SK-N-SH (cell line): Measurements from ENCODE around the gene HS3ST4. TPM values are rescaled to one million over a fixed set of nuclear protein-coding genes. Genes with fewer than 3 reads are reported as not detected.

Experiments
- CTCF ChIA-PET: fragments of 300-600, 350-600 bp; formaldehyde crosslinking; extraction: SDS; loops from one replicate; lab custom pipeline; 2021; lab: Yijun Ruan, JAX
- POLR2A ChIA-PET: fragments of 350-600 bp; sonication (Branson Sonifier 250); formaldehyde crosslinking; extraction: SDS; loops from one replicate; lab custom pipeline; 2020; ENCODE audit warnings: antibody characterized with exemption, inconsistent platforms; lab: Yijun Ruan, JAX
- DNase-seq: peaks from one replicate; pipeline ENCODE4 v3.0.0; 2012
- H2AFZ ChIP-seq: fragments of 200-600 bp; sonication (generic); 2 replicates; pipeline ENCODE4 v1.8.1; 2016; ENCODE audit warnings: antibody characterized with exemption, mild to moderate bottlenecking, low read depth
- H3F3A ChIP-seq: fragments of 200-600 bp; sonication (generic); replicated peaks from 2 replicates; pipeline ENCODE3; 2016; ENCODE audit warnings: antibody characterized with exemption, mild to moderate bottlenecking; ENCODE audit not compliant: insufficient read depth
- H3K27ac ChIP-seq, 2 experiments: fragments of 200-500 bp in 1 of 2; fragments of 200-600 bp in 1 of 2; sonication (Bioruptor generic) in 1 of 2; sonication (generic), shearing (Covaris generic) in 1 of 2; 2 replicates each; pipeline versions ENCODE4 v1.5.1 to v1.6.1; 2014 to 2016; ENCODE audit warnings: low read depth in 2 of 2, inconsistent platforms in 1 of 2, low read length in 1 of 2, mild to moderate bottlenecking in 1 of 2, mixed read lengths in 1 of 2
- H3K27me3 ChIP-seq: fragments of 200-600 bp; sonication (generic), shearing (Covaris generic); 2 replicates; pipeline ENCODE4 v1.6.1; 2016; ENCODE audit warnings: mixed run types; ENCODE audit not compliant: insufficient read depth
- H3K36me3 ChIP-seq, 2 experiments: fragments of 200-500 bp in 1 of 2; fragments of 200-600 bp in 1 of 2; sonication (Bioruptor generic) in 1 of 2; sonication (generic) in 1 of 2; replicated peaks in 1 of 2; 2 replicates each; pipeline versions ENCODE3 to v1.5.1; 2014 to 2016; ENCODE audit warnings: low read length in 1 of 2, mild to moderate bottlenecking in 1 of 2; ENCODE audit not compliant: insufficient read depth in 2 of 2, control insufficient read depth in 1 of 2
- H3K4me1 ChIP-seq, 2 experiments: fragments of 200-500 bp in 1 of 2; fragments of 200-600 bp in 1 of 2; sonication (Bioruptor generic) in 1 of 2; sonication (generic), shearing (Covaris generic) in 1 of 2; 2 replicates each; pipeline versions ENCODE4 v1.5.1 to v1.6.1; 2014 to 2016; ENCODE audit warnings: low read depth in 1 of 2, low read length in 1 of 2, mixed run types in 1 of 2; ENCODE audit not compliant: insufficient read depth in 2 of 2, control insufficient read depth in 1 of 2
- H3K4me2 ChIP-seq: fragments of 200-600 bp; sonication (generic), shearing (Covaris generic); 2 replicates; pipeline ENCODE4 v1.6.1; 2017; ENCODE audit warnings: mixed run types
- H3K4me3 ChIP-seq, 2 experiments: fragments of 200-500 bp in 1 of 2; fragments of 200-600 bp in 1 of 2; sonication (Bioruptor generic) in 1 of 2; sonication (generic), shearing (Covaris generic) in 1 of 2; 2 replicates each; pipeline versions ENCODE4 v1.5.1 to v1.8.1; 2014 to 2016; ENCODE audit warnings: low read depth in 2 of 2, inconsistent platforms in 1 of 2, low read length in 1 of 2, mild to moderate bottlenecking in 1 of 2, mixed read lengths in 1 of 2, moderate library complexity in 1 of 2
- H3K79me2 ChIP-seq: fragments of 200-600 bp; sonication (generic); 2 replicates; pipeline ENCODE4 v1.8.1; 2017; ENCODE audit warnings: mild to moderate bottlenecking; ENCODE audit not compliant: insufficient read depth
- H3K9ac ChIP-seq: fragments of 200-600 bp; sonication (generic); 2 replicates; pipeline ENCODE4 v1.6.1; 2017; ENCODE audit warnings: mixed run types
- H3K9me2 ChIP-seq: fragments of 200-600 bp; sonication (generic); 2 replicates; pipeline ENCODE4 v1.6.1; 2017; ENCODE audit warnings: mixed run types
- H3K9me3 ChIP-seq: fragments of 200-600 bp; sonication (generic); 2 replicates; pipeline ENCODE4 v1.6.1; 2017; ENCODE audit warnings: mixed run types, mild to moderate bottlenecking, moderate library complexity
- H4K20me1 ChIP-seq: fragments of 200-600 bp; sonication (generic); 2 replicates; pipeline ENCODE4 v1.6.1; 2017; ENCODE audit warnings: mild to moderate bottlenecking, mixed run types; ENCODE audit not compliant: insufficient read depth
- CHD2 ChIP-seq: fragments of 150-350 bp; IDR thresholded peaks from 2 replicates; pipeline ENCODE4 v1.6.1; 2018; ENCODE audit warnings: low read length; ENCODE audit not compliant: partially characterized antibody
- ELF1 ChIP-seq: IDR thresholded peaks from 2 replicates; pipeline ENCODE4 v1.4.0; 2012
- EP300 ChIP-seq, 2 experiments: IDR thresholded peaks; 2 replicates each; pipeline versions ENCODE4 v1.4.0 to v1.6.1; 2012; ENCODE audit warnings: borderline replicate concordance in 1 of 2, low read depth in 1 of 2, low read length in 1 of 2
- EZH2phosphoT487 ChIP-seq: fragments of 200-600 bp; sonication (generic); IDR thresholded peaks from 2 replicates; pipeline ENCODE4 v1.6.1; 2017; ENCODE audit warnings: low read depth, mixed run types, mild to moderate bottlenecking, antibody characterized with exemption, moderate library complexity, borderline replicate concordance
- FOSL2 ChIP-seq: IDR thresholded peaks from 2 replicates; pipeline ENCODE4 v1.4.0; 2012; ENCODE audit warnings: low read depth, mild to moderate bottlenecking, moderate library complexity, borderline replicate concordance
- FOXJ3 ChIP-seq: sonication (generic); formaldehyde crosslinking; IDR thresholded peaks from 2 replicates; pipeline ENCODE4 v1.5.1; 2020; ENCODE audit warnings: mild to moderate bottlenecking, missing genetic modification reagents
- GABPA ChIP-seq: IDR thresholded peaks from 2 replicates; pipeline ENCODE4 v1.4.0; 2012; ENCODE audit warnings: low read depth, mild to moderate bottlenecking
- IRF3 ChIP-seq: fragments of 150-350 bp; IDR thresholded peaks from 2 replicates; pipeline ENCODE4 v1.6.1; 2016; ENCODE audit warnings: mild to moderate bottlenecking, low read depth, low read length
- MAX ChIP-seq: IDR thresholded peaks from 2 replicates; pipeline ENCODE4 v1.4.0; 2012; ENCODE audit warnings: low read depth
- MXI1 ChIP-seq: IDR thresholded peaks from 2 replicates; pipeline ENCODE4 v1.6.1; 2012; ENCODE audit warnings: mild to moderate bottlenecking, low read depth, low read length, improper control_type of control experiment
- NFIC ChIP-seq: IDR thresholded peaks from 2 replicates; pipeline ENCODE4 v1.4.0; 2012; ENCODE audit warnings: borderline replicate concordance
- PBX3 ChIP-seq: IDR thresholded peaks from 2 replicates; pipeline ENCODE4; 2012
- RAD21 ChIP-seq: IDR thresholded peaks from 2 replicates; pipeline ENCODE4 v1.6.1; 2012; ENCODE audit warnings: mild to moderate bottlenecking, low read length
- RXRA ChIP-seq: IDR thresholded peaks from 2 replicates; pipeline ENCODE4 v1.4.0; 2012; ENCODE audit warnings: low read depth, mild to moderate bottlenecking, borderline replicate concordance
- SIN3A ChIP-seq: IDR thresholded peaks from 2 replicates; pipeline ENCODE4 v1.6.1; 2012; ENCODE audit warnings: low read depth, mild to moderate bottlenecking, low read length, moderate library complexity, borderline replicate concordance
- SMC3 ChIP-seq: IDR thresholded peaks from 2 replicates; pipeline ENCODE4 v1.6.1; 2012; ENCODE audit warnings: low read depth, low read length, improper control_type of control experiment
- TAF1 ChIP-seq: IDR thresholded peaks from 2 replicates; pipeline ENCODE4 v1.6.1; 2012; ENCODE audit warnings: low read depth, mild to moderate bottlenecking, low read length, moderate library complexity, borderline replicate concordance
- TCF12 ChIP-seq: IDR thresholded peaks from 2 replicates; pipeline ENCODE4 v1.4.0; 2012
- WGBS: methylation state at CpG from one replicate; pipeline ENCODE4 v1.1.6; 2017; ENCODE audit warnings: low lambda C conversion rate; 5-methylcytosine and 5-hydroxymethylcytosine counted together
- polyA plus RNA-seq, 3 experiments: library from polyadenylated mRNA; depleted of rRNA; stranded (reverse); fragments of >200 nt; gene quantifications; 2 replicates each; pipeline ENCODE4 v1.2.3, GENCODE V29; 2012
- TF ChIP-seq, protein P1 (sequence below): IDR thresholded peaks from 2 replicates; pipeline ENCODE4 v1.6.1; 2012; ENCODE audit warnings: mild to moderate bottlenecking, low read depth, low read length, moderate library complexity
- TF ChIP-seq, protein P2 (sequence below): fragments of 150-350 bp; IDR thresholded peaks from 2 replicates; pipeline ENCODE4 v1.6.1; 2017; ENCODE audit warnings: antibody characterized with exemption, low read length, low read depth, borderline replicate concordance

HS3ST4 gene
- polyA plus RNA-seq, 1 of the 3 experiments (the other 2 are of a cell fraction) = not detected

DNA sequence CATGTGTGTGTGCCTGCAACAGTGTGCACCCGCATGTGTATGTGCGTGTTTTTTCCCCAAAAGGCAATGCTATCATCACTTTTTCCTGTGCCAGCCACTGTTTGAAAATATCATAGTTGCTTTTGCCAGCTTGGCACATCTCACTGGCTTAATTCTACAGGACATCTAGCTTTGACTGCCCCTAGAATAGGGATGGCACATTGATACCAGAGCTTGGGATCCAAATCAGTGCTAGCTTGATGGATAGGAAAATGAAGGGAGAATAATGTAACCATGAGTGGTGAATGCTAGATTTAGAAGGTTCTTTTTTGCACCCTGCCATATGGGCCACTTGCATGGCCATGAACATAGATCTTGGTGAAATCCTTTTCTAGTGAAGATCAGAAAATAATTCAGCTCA is 72.7 kb downstream of the HS3ST4 start (continued):
- TF ChIP-seq IRF3 (no peak), RAD21 (no peak), RXRA (no peak)

- no peak for TF ChIP-seq PBX3
- no peak for TF ChIP-seq FOSL2
- no peak for TF ChIP-seq FOXJ3 (CRISPR knock-in tag)
- no peak for TF ChIP-seq IRF3
- TF ChIP-seq, protein P1, sequence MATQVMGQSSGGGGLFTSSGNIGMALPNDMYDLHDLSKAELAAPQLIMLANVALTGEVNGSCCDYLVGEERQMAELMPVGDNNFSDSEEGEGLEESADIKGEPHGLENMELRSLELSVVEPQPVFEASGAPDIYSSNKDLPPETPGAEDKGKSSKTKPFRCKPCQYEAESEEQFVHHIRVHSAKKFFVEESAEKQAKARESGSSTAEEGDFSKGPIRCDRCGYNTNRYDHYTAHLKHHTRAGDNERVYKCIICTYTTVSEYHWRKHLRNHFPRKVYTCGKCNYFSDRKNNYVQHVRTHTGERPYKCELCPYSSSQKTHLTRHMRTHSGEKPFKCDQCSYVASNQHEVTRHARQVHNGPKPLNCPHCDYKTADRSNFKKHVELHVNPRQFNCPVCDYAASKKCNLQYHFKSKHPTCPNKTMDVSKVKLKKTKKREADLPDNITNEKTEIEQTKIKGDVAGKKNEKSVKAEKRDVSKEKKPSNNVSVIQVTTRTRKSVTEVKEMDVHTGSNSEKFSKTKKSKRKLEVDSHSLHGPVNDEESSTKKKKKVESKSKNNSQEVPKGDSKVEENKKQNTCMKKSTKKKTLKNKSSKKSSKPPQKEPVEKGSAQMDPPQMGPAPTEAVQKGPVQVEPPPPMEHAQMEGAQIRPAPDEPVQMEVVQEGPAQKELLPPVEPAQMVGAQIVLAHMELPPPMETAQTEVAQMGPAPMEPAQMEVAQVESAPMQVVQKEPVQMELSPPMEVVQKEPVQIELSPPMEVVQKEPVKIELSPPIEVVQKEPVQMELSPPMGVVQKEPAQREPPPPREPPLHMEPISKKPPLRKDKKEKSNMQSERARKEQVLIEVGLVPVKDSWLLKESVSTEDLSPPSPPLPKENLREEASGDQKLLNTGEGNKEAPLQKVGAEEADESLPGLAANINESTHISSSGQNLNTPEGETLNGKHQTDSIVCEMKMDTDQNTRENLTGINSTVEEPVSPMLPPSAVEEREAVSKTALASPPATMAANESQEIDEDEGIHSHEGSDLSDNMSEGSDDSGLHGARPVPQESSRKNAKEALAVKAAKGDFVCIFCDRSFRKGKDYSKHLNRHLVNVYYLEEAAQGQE = no peak
- no peak for TF ChIP-seq TAF1
- TF ChIP-seq EZH2phosphoT487 = no peak
- no peak for TF ChIP-seq ELF1
- TF ChIP-seq, protein P2, sequence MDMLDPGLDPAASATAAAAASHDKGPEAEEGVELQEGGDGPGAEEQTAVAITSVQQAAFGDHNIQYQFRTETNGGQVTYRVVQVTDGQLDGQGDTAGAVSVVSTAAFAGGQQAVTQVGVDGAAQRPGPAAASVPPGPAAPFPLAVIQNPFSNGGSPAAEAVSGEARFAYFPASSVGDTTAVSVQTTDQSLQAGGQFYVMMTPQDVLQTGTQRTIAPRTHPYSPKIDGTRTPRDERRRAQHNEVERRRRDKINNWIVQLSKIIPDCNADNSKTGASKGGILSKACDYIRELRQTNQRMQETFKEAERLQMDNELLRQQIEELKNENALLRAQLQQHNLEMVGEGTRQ = no peak
- TF ChIP-seq MXI1 = no peak
- no peak for TF ChIP-seq CHD2
- TF ChIP-seq MAX = no peak
- TF ChIP-seq EP300 (IDR thresholded peaks at IDR 0.05; ENCODE audit: borderline replicate concordance in 1 of 2, low read depth in 1 of 2, low read length in 1 of 2) = no peak
- TF ChIP-seq GABPA = no peak
- no peak for TF ChIP-seq SIN3A
- TF ChIP-seq NFIC = no peak
- TF ChIP-seq SMC3 = no peak
- TF ChIP-seq TCF12 = no peak
- Histone ChIP-seq H3K27ac (no peak overlapping the region), H3K79me2 (no peaks in the 10 kb centered on the region), H2AFZ (no peak overlapping the region), H4K20me1 (no peaks in the 10 kb centered on the region), H3K27me3 (no peaks in the 10 kb centered on the region), H3K9me2 (no peaks in the 10 kb centered on the region), H3K4me1 (no peaks in the 10 kb centered on the region), H3K4me2 (no peak overlapping the region), H3K4me3 (no peak overlapping the region), H3K9ac (no peak overlapping the region), H3K9me3 (no peaks in the 10 kb centered on the region), H3F3A (no peaks in the 10 kb centered on the region), H3K36me3 (no peaks in the 10 kb centered on the region)
- WGBS = 0% methylated on average over 1 of the region's 1 CpG
- ChIA-PET CTCF (no interaction called here), POLR2A (no interaction called here)
- no peak for DNase-seq
Measured at GRCh38 chr16:25771216-25771615, 79.5 kb downstream of the HS3ST4 start.
